ENCODE results near the gene PTPRC.

PTPRC gene

DNA sequence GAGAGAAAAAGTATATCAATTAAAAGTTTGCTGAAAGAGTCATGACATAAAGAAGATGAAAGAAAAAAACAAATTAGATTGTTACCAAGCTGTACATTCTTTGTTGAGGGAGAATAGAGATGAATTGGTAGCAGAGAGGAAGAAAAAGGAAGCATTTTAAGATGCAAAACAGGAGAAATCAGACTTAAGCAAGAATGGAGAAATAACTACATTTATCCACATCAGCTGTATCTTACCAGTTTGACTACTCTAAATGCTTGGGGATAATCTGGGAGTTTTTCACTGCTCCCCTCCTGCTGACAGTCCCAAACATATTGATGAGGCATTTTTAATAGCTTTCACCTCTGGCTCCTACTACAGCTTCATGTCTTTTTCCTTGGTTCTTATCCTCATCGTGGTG is 16.8 kb upstream of the PTPRC start:
- no peak for DNase-seq

DNA sequence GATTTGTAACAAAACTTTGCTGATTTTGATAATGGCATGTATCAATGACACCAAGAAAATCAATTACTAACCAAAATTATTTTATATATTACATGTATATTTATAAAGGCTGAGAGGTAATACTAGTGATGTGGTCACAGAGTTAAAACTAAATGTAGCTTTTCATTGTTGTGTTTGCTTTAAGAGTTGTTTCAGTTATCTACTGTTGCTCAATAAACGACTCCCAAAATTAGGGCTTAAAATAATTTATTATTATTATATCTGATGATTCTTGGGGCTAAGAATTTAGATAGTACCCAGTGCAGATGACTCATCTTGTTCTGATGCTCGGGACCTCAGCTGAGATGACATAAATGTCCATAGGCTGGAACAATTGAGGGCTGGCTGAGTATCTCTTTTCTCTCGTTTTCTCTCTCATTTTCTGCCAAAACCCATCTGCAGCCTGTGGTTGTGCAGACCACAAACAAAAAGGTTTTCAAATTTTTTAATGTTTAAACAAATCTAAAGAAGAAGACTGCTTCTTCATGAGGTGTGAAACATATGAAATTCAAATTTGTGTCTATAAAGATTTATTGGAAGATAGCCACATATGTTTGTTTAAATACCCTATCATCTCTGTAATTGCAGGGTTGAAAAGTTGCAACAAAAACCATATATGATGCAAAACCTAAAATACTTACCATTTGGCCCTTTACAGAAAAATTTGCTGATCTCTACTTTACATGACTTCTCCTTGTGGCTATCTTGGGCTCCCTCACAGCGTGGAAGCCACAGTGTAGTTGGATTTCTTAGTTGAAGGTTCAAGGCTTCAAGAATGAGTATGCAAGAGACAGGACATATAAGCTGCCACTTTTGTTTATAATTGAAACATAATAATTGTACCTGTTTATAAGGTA is 14.8 kb upstream of the PTPRC start:
- no peak for DNase-seq

DNA sequence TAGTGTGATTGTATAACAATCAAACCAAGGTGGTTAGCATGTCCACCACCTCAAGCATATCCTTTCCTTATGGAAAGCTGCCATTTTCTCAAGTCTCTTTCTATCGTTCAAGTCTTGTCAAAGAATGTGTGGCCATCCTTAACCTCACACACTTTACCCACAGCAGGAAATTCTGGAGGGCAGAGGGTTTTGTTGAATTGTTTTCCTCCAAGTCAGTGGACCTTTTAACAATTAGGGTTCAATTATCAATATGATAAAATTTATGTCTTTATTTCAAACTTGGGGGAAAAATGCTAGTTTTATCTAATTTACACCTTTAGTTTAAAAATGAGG is 14.2 kb upstream of the PTPRC start:
- DNase-seq = no peak

DNA sequence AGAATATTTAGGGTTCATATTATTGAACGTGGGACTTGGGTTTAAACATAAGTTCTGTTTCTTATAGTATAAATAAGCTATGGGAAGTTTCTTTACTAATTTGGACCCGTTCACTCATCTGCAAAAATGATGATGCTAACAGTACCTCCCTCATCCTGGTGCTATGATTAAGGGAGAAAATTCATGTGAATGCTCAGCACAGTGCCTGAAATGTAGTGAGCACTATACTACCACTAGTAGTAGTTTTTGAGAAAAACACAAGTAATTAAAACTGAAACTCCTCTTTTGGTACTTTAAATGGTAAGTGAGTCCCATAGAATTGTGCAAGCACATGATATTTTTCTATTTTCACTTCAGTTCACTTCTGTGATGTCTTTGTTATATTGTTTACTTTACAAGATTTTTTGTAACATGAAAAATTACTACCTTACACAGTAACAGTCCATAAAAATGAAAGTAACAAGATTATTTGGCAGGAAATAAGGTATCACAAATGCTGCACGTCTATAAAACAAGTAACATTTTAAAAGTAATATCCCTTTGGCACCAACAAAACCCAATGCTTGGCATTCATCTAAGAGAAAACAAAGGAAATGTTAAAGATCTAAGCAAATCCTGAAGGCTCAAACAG is 11.3 kb upstream of the PTPRC start:
- no peak for DNase-seq

DNA sequence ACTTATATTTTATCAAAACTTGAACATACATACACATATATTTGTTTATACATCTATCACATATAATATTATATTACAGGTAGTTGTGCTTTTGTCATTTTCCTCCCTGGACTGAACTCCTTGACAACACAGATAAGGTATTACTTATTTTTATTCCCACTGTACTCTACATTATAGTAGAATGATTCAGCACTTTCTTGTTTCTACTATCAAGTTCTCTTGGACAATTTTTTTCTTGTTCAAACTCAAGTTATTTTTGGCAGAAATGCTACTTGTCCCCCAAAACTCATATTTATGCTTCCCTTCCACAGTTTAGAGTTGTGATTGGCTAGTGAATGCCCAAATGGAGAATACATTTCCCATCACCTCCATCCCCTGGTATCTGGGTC is 10.8 kb upstream of the PTPRC start:
- DNase-seq = no peak

DNA sequence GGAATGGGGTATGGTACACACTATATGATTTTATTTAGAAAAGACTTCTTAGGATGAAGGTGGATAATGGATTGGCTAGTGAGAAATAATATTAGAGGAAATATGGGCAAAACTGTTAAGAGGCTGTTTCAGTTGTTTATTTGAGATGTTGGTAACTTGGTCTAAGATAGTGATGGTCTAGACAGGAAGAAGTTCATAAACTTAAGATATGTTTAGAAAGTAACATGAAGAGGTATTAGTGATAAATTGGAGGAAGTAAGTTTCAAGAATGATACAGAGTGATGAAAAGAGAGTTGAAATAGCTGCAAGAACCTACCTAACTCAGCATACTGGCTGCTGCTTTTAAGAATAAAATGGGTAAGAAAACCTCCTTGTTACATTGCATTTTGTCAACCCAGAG is 9.2 kb upstream of the PTPRC start:
- no peak for DNase-seq

DNA sequence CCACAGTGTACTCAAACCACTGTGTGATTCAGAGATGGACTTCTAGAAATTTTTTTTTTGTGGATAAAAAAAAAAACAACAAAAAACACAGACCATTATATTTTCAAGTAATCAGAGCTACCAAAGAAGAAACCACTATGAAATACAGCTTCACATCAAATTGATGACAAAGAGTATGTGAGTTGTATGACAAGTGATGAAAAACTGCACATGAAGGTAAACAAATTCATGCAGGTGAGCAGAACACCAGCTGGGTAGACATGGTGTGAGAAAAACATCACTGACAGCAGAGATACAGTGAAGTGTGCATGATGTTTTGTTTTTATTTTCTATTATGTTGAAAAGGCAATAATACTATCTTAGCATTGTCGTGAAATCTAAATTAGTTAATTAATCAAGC is 8.0 kb upstream of the PTPRC start:
- no peak for DNase-seq

DNA sequence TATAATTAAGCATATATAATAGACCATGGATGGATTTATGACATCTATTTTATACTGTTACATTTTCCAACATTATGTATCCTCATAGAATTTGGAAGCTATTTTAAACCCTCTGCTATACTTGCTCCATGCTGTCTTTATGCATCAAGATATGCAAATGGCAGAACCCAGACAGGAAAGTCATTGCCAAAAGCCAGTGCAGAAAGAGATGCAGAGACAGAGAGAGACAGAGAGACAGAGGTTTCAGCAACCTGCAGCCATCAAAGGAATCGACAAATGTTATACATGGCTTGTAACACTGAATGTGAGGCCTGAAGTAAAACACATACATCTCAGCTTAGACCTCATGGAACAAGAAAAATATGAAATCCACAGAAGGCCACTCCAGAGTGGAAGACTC is 7.5 kb upstream of the PTPRC start:
- no peak for DNase-seq

DNA sequence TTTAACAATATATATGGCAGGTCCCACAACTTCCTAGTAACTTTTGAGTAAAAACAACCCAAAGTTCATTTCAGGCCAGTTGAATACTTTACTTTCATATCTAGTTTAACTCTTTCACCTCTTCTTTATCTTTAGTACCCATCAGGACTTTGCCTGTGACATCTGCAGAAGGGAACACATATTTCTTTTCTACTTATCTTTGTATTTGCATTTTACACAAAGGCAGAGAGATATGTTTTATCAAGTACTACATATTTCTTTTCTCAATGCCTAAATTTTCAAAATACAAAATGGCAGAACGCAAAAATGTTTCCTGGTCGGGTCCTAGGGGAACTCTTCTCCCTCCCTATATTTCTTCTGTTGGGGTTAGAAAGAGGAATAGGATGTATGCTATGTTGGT is 6.8 kb upstream of the PTPRC start:
- no peak for DNase-seq

DNA sequence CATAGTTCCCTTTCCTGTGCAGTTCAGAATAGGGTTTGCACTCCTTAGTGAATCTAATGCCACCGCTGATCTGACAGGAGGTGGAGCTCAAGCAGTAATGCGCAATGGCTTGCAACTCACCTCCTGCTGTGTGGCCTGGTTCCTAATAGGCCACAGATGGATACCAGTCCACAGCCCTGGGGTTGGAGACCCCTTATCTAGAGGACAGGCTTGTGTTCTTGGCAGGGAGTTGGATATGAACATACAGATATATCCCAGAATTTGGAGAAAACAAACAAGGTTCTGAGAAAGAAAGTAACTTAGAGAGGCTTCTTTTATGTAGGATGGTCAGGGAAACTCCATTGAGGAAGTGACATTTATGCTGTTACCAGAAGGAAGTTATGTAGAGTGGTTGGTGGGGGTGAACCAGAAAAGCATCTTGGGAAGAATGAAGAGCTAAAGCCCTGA is 5.1 kb upstream of the PTPRC start:
- no peak for DNase-seq

DNA sequence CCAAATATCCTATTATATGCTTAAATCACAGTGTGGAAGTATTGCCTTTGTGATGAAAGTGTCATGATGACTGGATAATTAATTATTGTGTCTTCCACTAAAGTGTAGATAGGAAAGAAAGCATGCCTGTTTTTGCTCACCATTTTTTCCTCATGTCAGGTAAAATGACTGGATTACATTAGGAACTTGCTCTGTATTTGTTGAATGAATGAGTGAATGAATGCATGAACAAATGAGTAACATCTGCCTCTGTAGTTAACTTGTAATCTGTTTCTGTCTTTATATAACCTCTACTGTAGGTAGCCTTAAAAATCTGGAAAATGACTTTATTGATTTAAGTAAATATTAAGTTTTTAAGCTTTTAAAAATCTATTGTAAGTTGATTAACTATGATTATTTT is 2.9 kb upstream of the PTPRC start:
- DNase-seq = no peak

DNA sequence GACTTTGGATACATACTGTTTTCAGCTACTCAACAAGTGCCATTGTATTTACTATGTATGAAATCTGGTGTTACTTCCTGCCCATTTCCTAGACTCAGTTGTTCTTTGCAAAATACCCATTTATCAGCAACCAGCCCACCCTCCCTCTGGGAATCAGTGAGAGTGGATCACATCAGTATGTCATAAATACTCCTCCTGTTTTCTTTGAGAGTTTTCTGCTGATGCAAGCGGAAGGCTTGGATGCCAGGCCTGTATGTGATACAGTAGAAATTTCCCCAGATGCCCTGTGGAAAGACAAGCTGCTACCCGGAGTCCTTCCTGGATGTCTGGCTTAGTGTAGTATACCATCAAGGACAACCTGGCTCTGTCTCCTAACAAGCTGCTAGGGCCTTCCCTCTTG is 2.4 kb upstream of the PTPRC start:
- no peak for DNase-seq

DNA sequence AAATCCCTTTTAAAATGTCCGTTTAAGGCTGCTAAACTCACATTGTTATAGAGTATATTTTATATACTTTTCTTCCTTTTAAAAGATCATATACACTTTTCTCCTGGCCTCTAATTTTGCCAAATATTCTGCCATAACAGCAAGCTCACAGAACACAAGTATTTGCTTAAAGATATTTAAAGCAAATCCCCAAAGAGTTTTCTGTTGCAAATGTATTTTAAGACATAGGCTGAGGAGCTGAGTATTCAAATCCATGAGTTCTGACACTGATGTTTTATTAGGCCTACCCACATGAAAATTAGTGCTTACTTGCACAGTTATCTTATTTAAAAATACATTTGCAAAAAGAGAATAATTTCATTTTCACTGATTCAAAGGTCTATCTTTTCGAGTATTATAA is 1.7 kb upstream of the PTPRC start:
- DNase-seq = no peak

DNA sequence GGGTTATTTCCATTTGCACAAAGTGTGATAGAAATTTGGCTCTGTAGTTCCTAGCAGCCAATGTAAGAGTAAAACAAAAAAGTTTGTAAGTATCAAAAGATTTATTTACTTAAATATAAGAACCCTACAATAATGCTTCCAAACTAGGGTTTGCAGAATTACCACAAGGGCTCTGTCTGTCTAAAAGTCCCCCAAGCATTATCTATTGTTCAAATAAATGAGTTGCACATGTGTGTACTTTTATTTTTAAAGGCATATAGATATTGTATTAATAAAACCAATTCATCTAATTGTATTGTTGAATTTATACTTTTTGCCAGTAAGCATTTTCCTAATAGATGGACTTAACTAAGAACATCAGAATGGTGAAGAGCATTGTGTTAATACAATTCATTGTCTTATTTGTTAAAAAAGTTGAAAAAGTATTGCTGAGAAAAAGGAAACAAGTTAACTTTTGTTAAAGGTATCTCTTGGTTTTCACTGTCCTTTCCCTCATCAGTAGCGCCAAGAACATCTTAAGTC is 863 bp upstream of the PTPRC start:
- DNase-seq = no peak

DNA sequence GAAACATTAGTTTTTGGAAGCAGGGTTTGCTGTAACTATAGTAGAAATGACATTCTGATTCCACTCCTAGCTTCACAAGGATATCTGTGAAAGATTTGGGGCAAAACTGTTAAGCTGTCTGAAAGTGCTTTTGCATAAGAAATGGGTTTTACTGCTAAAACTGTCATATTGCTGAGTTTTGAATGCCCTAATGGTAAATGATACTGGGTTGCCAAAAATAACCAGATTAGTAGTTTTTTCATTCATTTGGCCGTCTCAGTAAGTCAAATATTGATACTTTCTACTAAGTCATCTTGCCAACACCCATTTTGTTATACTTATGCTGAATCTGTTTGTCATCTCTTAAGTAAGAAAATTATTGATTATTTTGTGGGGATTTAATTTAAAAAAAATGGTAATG is 399 bp upstream of the PTPRC start:
- no peak for DNase-seq

DNA sequence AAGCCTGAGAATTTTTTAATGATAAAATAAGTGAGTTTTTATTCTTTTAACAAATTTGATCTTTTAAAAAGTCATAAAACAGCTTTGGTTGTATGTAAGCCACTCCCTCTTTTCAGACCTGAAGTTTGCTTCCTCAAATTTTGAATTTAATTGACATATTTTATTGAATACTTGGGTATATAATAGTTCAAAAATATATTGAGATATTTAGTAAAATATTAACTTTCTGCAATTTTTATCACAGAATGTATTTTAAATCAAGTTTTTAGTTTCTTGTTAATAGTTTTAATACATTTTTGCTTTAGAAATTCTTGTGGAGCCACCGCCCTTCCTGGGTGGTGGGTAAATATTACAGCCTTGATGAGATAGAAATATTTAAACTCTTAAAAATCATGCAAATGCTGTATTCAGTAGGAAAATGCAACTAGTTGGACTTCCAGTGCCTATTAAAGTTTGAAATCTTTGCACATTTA is 867 bp downstream of the PTPRC start:
- no peak for DNase-seq

DNA sequence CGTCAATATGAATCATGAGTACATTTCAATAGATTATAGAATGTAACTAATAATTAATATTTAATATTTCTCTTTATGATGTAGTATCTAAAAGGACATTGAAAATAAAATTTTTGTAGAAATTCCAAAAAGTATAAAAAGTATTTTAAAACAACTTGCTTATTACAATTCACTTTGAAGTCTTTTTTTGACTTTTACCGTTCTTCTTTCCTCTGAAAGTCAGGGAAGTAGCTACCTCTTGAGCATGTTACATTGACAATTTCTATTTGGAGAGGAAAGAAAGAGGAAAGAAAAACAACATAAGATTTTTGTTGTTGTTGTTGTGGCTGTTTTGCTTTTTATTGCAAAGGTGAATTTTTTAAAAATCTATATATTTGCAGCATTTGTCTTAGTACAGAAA is 1.3 kb downstream of the PTPRC start:
- DNase-seq = no peak

DNA sequence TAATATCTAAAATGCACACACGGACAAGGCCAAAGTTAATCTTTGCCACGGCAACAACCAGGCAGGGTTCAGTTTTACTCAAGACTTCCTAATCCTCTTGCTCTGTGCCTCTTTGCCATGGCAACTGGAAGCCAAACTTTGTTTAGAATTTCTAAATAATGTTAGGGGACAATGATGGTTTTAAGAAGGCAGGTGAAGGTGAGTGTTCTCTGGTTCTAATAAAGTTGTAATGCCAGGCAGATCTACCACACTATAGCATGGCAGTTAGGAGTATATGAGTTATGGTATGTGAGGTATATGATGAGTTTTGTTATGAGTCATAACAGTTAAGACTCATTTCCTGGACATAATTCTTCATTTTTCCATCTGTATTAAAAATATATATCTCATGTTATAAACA is 2.7 kb downstream of the PTPRC start:
- DNase-seq = no peak

DNA sequence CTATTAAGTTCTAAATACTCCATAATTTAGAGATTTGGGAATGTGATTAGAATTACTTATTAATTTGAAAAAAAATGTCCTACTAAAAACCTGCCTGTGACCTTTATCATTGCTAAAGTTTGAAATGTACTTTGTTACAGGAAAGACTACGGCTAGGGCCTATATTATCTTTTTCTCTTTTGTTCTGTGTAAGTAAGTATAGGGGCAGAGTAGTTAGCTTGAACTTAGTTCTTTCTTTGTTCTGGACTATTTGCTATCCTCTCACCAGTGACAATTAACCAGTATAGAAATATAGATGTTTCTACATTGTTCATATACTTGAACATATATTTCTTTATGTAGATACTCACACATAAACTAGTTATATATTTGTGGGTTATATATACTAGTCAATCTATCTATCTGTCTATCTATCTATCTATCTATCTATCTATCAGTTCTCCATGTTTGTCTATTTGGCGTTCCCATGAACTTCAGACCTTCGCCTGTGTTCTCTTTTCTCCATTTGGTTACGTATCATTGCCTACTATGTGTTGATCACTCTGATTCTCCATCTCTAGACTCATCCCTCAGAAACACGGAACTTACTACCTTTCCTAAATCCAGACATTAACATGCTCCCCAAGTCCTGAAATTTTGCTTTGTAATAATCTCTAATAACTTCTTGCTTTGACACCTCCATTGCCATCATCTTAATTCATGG is 3.3 kb downstream of the PTPRC start:
- DNase-seq = no peak

DNA sequence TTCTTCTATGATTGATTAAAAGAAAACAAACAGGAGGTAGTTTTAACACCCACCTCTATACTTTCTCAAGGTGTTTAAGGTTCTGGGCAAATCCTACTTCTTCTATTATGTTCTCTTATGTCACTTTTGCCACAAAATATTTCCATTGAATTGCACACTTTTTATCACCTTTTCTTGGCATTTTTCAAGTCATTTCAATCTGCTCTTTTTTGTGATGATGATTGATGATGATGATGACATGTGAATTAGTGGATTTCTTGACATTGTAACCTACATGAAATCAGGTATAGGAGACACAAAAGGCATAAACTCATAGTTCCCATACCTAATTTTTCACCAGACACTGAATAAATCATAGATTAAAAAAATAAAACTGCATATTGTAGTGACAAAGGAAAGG is 4.1 kb downstream of the PTPRC start:
- no peak for DNase-seq

DNA sequence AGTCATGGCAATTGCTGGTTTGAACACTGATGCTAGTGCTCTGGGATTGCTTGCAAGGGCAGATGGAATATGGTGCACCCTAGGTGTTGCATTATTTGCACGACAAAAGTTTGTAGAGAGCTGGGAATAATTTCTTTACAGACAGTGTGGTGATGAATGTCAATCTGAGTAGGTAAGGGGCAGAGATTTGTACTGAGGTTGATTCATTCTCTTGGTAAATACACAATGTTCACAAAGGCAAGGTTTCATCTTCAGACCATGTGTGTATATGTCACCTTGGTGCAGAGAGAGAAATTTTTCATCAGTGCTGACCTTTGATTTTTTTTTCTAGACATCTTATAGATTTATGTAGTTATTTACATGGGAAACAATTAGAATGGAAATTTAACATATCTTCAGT is 5.0 kb downstream of the PTPRC start:
- no peak for DNase-seq

DNA sequence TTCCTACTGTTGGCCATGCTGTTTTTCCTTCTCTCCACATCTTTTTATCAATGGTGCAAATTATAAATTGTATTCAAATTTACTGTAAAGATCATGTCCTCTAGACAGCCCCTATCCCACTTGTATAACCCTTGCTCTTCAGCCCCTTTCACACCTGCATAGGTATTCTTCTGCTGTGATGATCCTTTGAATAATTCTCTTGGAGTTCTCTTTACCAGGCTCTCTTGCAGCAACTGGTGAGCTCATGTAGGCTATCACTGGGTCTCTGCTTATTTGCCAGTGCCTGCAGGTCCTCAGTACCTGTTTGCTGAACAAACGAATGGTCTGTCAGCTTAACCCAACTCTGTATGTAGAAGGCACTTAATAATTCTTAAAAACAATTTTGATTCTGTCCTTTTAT is 8.2 kb downstream of the PTPRC start:
- DNase-seq = no peak

DNA sequence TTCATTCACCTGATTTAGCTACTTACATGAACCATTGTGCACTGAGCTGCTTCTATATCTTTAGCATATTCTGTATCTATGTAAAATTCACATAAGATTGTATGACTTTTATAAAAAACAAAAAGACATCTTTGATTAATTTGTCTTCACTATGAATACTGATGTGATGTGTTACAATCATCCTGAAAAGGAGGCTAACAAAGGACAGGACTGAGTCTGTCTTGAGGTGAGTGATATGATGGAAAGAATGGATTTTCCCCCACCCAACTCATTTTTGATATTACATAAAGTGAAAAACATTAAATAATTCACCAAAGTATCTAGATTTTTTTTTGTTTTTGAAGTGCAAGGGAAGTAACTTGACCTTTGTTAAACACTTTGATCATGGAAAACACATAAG is 9.8 kb downstream of the PTPRC start:
- no peak for DNase-seq

Measured in NCI-H1436 treated with DMSO at 0.1 percent for 48 hours (cell line).